Endothelial cell of umbilical vein (primary cell): ENCODE data around the gene RPS25. TPM values are rescaled to one million over a fixed set of nuclear protein-coding genes. Genes with fewer than 3 reads are reported as not detected.

Experiments
- BruUV-seq: library from RNA; stranded (reverse); fragments of 400-500 nt; replicated peaks from 2 replicates; lab custom pipeline; 2021; lab: Mats Ljungman, UMichigan
- CTCF ChIA-PET: fragments of 300-600, 350-600 bp; sonication (Branson Sonifier 250); formaldehyde crosslinking; loops from one replicate; lab custom pipeline; 2021; ENCODE audit warnings: antibody characterized with exemption, inconsistent platforms; lab: Charles Lee
- POLR2A ChIA-PET: fragments of 300-600, 350-600 bp; sonication (Branson Sonifier 250); formaldehyde crosslinking; loops from one replicate; lab custom pipeline; 2021; ENCODE audit warnings: antibody characterized with exemption, inconsistent platforms; lab: Charles Lee
- DNase-seq: peaks from one replicate; pipeline ENCODE4 v3.0.0-alpha.2; 2011; ENCODE audit warnings: low read depth, low spot score
- FAIRE-seq: peaks from 2 replicates; lab custom pipeline; 2011; peaks lifted over from hg19 to GRCh38; lab: Jason Lieb, UNC
- H2AFZ ChIP-seq: 2 replicates; pipeline ENCODE4 v1.6.0; 2012; ENCODE audit warnings: low read depth, low read length, control low read depth, inconsistent platforms
- H3K27ac ChIP-seq: 2 replicates; pipeline ENCODE4 v1.5.1; 2011; ENCODE audit warnings: low read depth, mild to moderate bottlenecking, control low read depth, low read length, moderate library complexity; ENCODE audit not compliant: insufficient read depth
- H3K27me3 ChIP-seq, 2 experiments: 2 replicates each; pipeline versions ENCODE4 v1.6.0 to v1.6.1; 2011; ENCODE audit warnings: low read length in 2 of 2, mixed read lengths in 1 of 2; ENCODE audit not compliant: control insufficient read depth in 2 of 2, insufficient read depth in 2 of 2
- H3K36me3 ChIP-seq, 2 experiments: 2 replicates in 1 of 2; 3 replicates in 1 of 2; pipeline ENCODE4 v1.5.1; 2011; ENCODE audit warnings: low read length in 2 of 2, mild to moderate bottlenecking in 1 of 2, moderate library complexity in 1 of 2; ENCODE audit not compliant: control insufficient read depth in 2 of 2, insufficient read depth in 2 of 2; ENCODE audit errors: extremely low read depth in 1 of 2
- H3K4me1 ChIP-seq: 3 replicates; pipeline ENCODE4 v1.5.1; 2011; ENCODE audit warnings: mild to moderate bottlenecking, low read length; ENCODE audit not compliant: control insufficient read depth, insufficient read depth; ENCODE audit errors: extremely low read depth
- H3K4me2 ChIP-seq: 2 replicates; pipeline ENCODE4 v1.6.1; 2011; ENCODE audit warnings: low read length, control low read depth, mixed read lengths; ENCODE audit not compliant: insufficient read depth
- H3K4me3 ChIP-seq, 3 experiments: fragments of 200-600 bp in 1 of 3; sonication (generic), shearing (Covaris generic) in 1 of 3; replicated peaks in 1 of 3; 2 replicates each; pipeline ENCODE4 v1.5.1; 2011 to 2016; ENCODE audit warnings: control low read depth in 3 of 3, low read length in 3 of 3, mild to moderate bottlenecking in 2 of 3, inconsistent platforms in 1 of 3, low read depth in 1 of 3, moderate library complexity in 1 of 3; ENCODE audit not compliant: insufficient read depth in 1 of 3
- H3K79me2 ChIP-seq: 2 replicates; pipeline ENCODE4 v1.6.0; 2012; ENCODE audit warnings: low read length, inconsistent platforms; ENCODE audit not compliant: control insufficient read depth, insufficient read depth
- H3K9ac ChIP-seq: replicated peaks from 2 replicates; pipeline ENCODE3; 2011; ENCODE audit warnings: low read length, control low read depth; ENCODE audit not compliant: insufficient read depth; ENCODE audit errors: extremely low read depth
- H3K9me1 ChIP-seq: replicated peaks from 3 replicates; pipeline ENCODE4 v1.6.0; 2011; ENCODE audit warnings: mild to moderate bottlenecking, low read length; ENCODE audit not compliant: control insufficient read depth, insufficient read depth; ENCODE audit errors: extremely low read depth
- H3K9me3 ChIP-seq: replicated peaks from 2 replicates; pipeline ENCODE4 v1.5.1; 2012; ENCODE audit warnings: low read length, inconsistent platforms; ENCODE audit not compliant: control insufficient read depth, insufficient read depth
- H4K20me1 ChIP-seq: replicated peaks from 2 replicates; pipeline ENCODE3; 2011; ENCODE audit warnings: mild to moderate bottlenecking, low read length; ENCODE audit not compliant: control insufficient read depth, insufficient read depth; ENCODE audit errors: extremely low read depth
- CTCF ChIP-seq, 2 donors: IDR thresholded peaks; 1 replicate in 1 of 2; 2 replicates in 1 of 2; pipeline ENCODE4 v1.5.1; 2011; ENCODE audit warnings: low read length in 2 of 2, mild to moderate bottlenecking in 2 of 2, moderate library complexity in 2 of 2, control low read depth in 1 of 2, inconsistent platforms in 1 of 2, low read depth in 1 of 2; ENCODE audit not compliant: insufficient read depth in 1 of 2; ENCODE audit errors: extremely low read depth in 1 of 2
- EZH2 ChIP-seq: IDR thresholded peaks from 2 replicates; pipeline ENCODE4 v1.6.1; 2012; ENCODE audit warnings: borderline replicate concordance, low read depth, mild to moderate bottlenecking, moderate library complexity, low read length, inconsistent platforms; ENCODE audit not compliant: severe bottlenecking
- FOS ChIP-seq: IDR thresholded peaks from 2 replicates; pipeline ENCODE4 v1.6.1; 2011; ENCODE audit warnings: mild to moderate bottlenecking, low read length, moderate library complexity, borderline replicate concordance; ENCODE audit not compliant: insufficient read depth
- GATA2 ChIP-seq: IDR thresholded peaks from 2 replicates; pipeline ENCODE4 v1.7.0; 2011; ENCODE audit warnings: low read depth, mild to moderate bottlenecking, moderate library complexity, mixed read lengths, low read length; ENCODE audit not compliant: insufficient read length, insufficient read depth
- JUN ChIP-seq: IDR thresholded peaks from 2 replicates; pipeline ENCODE4 v1.6.1; 2011; ENCODE audit warnings: borderline replicate concordance, low read depth; ENCODE audit not compliant: insufficient read length, insufficient read depth
- MAX ChIP-seq: IDR thresholded peaks from 2 replicates; pipeline ENCODE4 v1.6.1; 2011; ENCODE audit not compliant: insufficient read depth, insufficient read length
- MYC ChIP-seq: IDR thresholded peaks from one replicate; pipeline ENCODE4 v1.6.1; 2011; ENCODE audit warnings: mild to moderate bottlenecking, low read depth, low read length
- POLR2A ChIP-seq: IDR thresholded peaks from 2 replicates; pipeline ENCODE4 v1.6.1; 2012; ENCODE audit warnings: low read depth, mild to moderate bottlenecking, control low read depth, low read length
- POLR2AphosphoS5 ChIP-seq: IDR thresholded peaks from 2 replicates; pipeline ENCODE4 v1.6.1; 2012; ENCODE audit warnings: low read depth, mild to moderate bottlenecking, control low read depth, low read length, moderate library complexity; ENCODE audit not compliant: insufficient read depth
- dilution Hi-C: fragments of 300-500 bp; cut with MboI; formaldehyde crosslinking; loops from one replicate; pipeline ENCODE4 v1.15.0; 2019; ENCODE audit warnings: low sequenced_read_pairs; ENCODE audit not compliant: extremely low pct_ligation_motif_present
- intact Hi-C: fragments of 100-400 bp; cut with micrococcal nuclease; formaldehyde crosslinking; loops from one replicate; pipeline ENCODE4 v1.10.0; 2022
- polyA plus RNA-seq, 4 experiments: library from polyadenylated mRNA; depleted of rRNA in 3 of 4; stranded (reverse) in 3 of 4; unstranded in 1 of 4; fragments of >200 nt; gene quantifications; 2 replicates each; pipeline versions ENCODE4 v1.2.1 to v1.2.3, GENCODE V29; 2011 to 2012; ENCODE audit warnings: missing spikeins in 1 of 4
- total RNA-seq: library from RNA; stranded (reverse); gene quantifications from 2 replicates; pipeline ENCODE4 v1.2.3, GENCODE V29; 2021

Gene RPS25
- total and polyA plus RNA-seq, 2 donors (not counting 3 experiments of a cell fraction or from before 2014, with no cell fraction given) = 887 to 992 TPM

- H3K4me2 ChIP-seq = no peak overlapping the region
- H3K9ac ChIP-seq = no peak overlapping the region
- H3K9me3 ChIP-seq = no peaks in the 10 kb centered on the region
- H3K4me1 ChIP-seq = no peaks in the 10 kb centered on the region
- H3K9me1 ChIP-seq = no peaks in the 10 kb centered on the region
- ChIA-PET POLR2A (no interaction called here), CTCF (no interaction called here)
- H2AFZ ChIP-seq = no peak overlapping the region
- TF ChIP-seq FOS (no peak), JUN (no peak), POLR2A (no peak), POLR2AphosphoS5 (no peak), GATA2 (no peak), CTCF (IDR thresholded peaks at IDR 0.05; ENCODE audit: extremely low read depth in 1 of 2, insufficient read depth in 1 of 2, low read depth in 1 of 2, low read length in 2 of 2) (no peak), MYC (no peak), MAX (no peak), EZH2 (no peak)
- BruUV-seq = no TSS peak
- intact Hi-C loops = no loop called here
- peaks cover 10 to 11% of the 10 kb centered on the region in 2 experiments for H3K27me3 ChIP-seq
- H4K20me1 ChIP-seq = no peaks in the 10 kb centered on the region
- H3K27ac ChIP-seq = no peak overlapping the region
- no peaks in the 10 kb centered on the region for H3K36me3 ChIP-seq
- no peak for DNase-seq
- FAIRE-seq = no peak
- dilution Hi-C loops = no loop called here
- no peaks in the 10 kb centered on the region for H3K79me2 ChIP-seq
- H3K4me3 ChIP-seq = no peak overlapping the region
These were observed 44.2 kb downstream of the RPS25 start for GRCh38 chr11:118973985-118974384.
